HFF-Myc (cell line): ENCODE results near the gene KRTAP5-7.

Experiments
- DNase-seq: peaks from one replicate; pipeline ENCODE4 v3.0.0-alpha.2; 2011; ENCODE audit warnings: low read depth; ENCODE audit errors: extremely low read depth
- H3K4me3 ChIP-seq: replicated peaks from 2 replicates; pipeline ENCODE4 v1.5.1; 2011; ENCODE audit warnings: low read depth, mild to moderate bottlenecking, control low read depth, low read length
- TF ChIP-seq, protein P1 (sequence below): IDR thresholded peaks from 2 replicates; pipeline ENCODE4 v1.5.1; 2012; ENCODE audit warnings: mild to moderate bottlenecking, low read depth, low read length, control low read depth; ENCODE audit errors: missing control alignments

The KRTAP5-7 gene

DNA sequence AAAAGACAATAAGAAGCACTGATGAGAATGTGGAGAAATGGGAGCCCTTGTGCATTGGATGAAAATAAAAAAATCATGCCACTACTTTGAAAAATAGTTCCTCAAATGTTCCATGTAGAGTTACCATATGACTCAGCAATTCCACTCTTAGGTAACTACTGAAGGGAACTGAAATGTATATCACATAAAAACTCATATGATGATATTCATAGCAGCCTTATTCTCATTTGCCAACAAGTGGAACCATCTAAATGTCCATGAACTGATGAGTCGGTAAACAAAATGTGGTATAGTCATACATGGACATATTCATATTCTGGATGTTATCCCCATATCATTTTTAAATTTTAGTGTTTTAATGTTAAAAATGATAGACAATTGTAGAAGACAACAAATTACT, 24.6 kb downstream of the KRTAP5-7 start:
- no peak for DNase-seq
- TF ChIP-seq, protein P1, sequence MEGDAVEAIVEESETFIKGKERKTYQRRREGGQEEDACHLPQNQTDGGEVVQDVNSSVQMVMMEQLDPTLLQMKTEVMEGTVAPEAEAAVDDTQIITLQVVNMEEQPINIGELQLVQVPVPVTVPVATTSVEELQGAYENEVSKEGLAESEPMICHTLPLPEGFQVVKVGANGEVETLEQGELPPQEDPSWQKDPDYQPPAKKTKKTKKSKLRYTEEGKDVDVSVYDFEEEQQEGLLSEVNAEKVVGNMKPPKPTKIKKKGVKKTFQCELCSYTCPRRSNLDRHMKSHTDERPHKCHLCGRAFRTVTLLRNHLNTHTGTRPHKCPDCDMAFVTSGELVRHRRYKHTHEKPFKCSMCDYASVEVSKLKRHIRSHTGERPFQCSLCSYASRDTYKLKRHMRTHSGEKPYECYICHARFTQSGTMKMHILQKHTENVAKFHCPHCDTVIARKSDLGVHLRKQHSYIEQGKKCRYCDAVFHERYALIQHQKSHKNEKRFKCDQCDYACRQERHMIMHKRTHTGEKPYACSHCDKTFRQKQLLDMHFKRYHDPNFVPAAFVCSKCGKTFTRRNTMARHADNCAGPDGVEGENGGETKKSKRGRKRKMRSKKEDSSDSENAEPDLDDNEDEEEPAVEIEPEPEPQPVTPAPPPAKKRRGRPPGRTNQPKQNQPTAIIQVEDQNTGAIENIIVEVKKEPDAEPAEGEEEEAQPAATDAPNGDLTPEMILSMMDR = no peak
- no peak overlapping the region for H3K4me3 ChIP-seq

DNA sequence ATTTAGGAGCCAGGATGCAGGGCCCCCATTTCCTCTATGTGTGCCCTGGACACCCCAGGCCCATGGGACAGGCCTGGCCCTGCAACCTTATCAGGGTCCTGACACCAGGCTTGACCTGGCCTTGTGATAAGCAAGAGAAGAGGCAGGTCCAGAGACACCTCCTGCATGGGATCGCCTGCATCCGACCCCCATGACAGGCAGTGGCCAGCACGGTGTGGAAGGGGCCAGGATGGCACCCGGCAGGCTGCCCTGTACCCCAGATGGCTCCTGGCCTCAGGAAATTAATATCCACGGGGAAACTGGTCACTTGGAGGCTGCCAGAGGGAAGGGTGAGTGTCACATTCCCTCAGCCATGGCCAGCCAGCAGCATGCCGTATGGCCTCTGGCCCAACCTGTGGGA, 27.9 kb downstream of the KRTAP5-7 start:
- TF ChIP-seq, protein P1 = no peak
- H3K4me3 ChIP-seq = no peak overlapping the region
- no peak for DNase-seq

DNA sequence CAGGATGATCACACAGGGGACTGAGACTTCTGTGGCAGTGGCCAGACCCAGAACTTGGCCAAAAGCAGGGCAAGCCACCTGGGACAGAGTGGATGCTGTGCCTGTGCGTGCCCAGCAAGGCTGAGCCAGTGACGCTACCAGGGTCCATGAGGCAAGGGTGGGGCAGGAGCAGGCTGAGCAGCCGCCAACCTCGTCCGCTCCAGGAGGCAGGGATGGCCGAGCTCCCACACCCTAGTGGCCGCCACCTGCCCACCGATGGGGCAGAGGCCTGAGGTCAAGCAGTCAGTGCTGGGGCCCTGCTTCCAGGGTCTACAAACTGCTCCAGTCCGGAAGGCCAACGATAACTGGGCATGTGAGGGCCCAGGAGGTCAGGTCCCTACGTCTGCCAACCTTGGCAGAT, 28.4 kb downstream of the KRTAP5-7 start:
- TF ChIP-seq, protein P1 = no peak
- no peak overlapping the region for H3K4me3 ChIP-seq
- DNase-seq = no peak

DNA sequence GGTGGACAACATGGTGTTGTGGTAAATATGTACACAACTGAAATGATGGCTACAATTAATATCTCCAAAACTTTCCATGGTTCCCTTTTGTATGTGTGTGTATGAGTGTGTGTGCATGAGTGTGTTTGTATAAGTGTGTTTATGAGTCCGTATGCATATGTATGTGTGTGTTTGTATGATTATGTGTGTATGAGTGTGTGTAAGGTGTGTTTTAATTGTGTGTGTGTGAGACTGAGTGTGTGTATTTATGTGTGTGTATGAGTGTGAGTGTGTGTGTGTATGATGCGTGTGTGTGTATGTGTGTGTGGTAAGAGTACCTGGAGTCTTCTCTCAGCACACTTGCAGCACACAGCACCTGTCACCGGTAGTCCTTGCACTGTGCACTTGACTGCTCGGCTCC, 29.0 kb downstream of the KRTAP5-7 start:
- DNase-seq = no peak
- TF ChIP-seq, protein P1 = no peak

DNA sequence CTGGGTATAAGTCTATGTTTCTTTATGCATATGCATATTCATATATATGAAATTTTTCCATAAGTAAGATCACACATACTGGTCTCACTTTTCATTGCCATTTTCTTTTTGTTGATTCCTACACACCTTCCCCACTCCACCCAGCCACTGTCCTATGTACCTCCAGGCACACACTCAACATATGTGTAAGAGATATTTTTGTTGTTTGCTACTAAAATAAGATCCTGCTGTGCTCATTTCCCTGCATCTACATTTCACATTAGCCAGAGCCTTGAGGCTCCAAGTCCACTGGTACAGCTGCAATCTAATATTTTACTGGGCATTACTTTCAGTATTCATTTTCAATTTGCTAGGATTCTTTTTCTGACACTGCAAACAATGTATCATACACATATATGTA, 30.2 kb downstream of the KRTAP5-7 start:
- DNase-seq = no peak
- TF ChIP-seq, protein P1 = no peak
- no peak overlapping the region for H3K4me3 ChIP-seq

More for the DNA sequence above, 29.0 kb downstream of the KRTAP5-7 start:
- H3K4me3 ChIP-seq = no peak overlapping the region

DNA sequence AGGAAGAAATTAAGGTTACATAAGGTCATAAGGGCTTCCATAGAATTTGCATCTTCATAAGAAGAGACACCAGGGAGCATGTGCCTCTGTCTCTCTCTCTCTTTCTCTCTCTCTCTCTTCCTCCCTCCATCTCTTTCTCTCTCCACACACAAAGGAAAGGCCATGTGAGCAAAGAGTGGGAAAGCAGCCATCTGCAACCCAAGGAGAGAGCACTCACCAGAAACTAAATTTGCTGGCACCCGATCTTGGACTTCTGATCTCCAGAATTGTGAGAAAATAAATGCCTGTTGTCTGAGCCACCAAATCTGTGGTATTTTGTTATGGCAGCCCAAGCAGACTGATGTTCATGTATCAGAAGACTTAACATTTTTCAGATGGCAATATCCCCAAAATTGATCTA, 31.9 kb downstream of the KRTAP5-7 start:
- TF ChIP-seq, protein P1 = no peak
- DNase-seq = no peak
- no peak overlapping the region for H3K4me3 ChIP-seq

DNA sequence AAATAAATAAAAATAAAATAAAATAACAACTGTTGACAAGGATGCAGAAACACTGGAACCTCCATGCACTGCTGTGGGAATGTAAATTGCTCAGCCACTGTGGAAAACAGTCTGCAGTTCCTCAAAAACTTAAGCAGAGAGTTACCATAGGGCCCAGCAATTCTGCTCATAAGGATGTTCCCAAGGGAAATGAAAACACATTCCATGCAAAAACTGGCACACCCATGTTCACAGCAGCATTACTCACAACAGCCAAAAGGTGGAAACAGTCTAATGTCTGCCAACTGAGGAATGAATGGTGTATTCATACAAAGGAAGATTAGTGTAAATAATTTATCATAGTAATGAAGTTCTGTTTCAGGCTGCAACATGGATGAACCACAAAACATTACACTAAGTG, 35.1 kb downstream of the KRTAP5-7 start:
- H3K4me3 ChIP-seq = no peak overlapping the region
- TF ChIP-seq, protein P1 = no peak
- no peak for DNase-seq
